T47D (cell line): ENCODE results near the gene PHLPP2.
A peak's percentile ranks its signal among the peaks of the same experiment; 100 is the strongest.

Experiments used
- DNase-seq, 2 experiments: peaks; one replicate each; pipeline versions ENCODE4 v3.0.0 to v3.0.0-alpha.2; 2011 to 2012; ENCODE audit warnings: low read depth in 1 of 2, low spot score in 1 of 2
- JUND ChIP-seq: IDR thresholded peaks from 2 replicates; pipeline ENCODE4 v1.6.1; 2012; ENCODE audit warnings: low read depth
- in situ Hi-C: cut with HindIII; loops from 2 replicates; pipeline ENCODE4 v1.10.0; 2016; ENCODE audit warnings: low sequenced_read_pairs, low pct_unique_long_range_greater_than_20kb

The PHLPP2 gene

GRCh38 chr16:71672803-71673581, 51.5 kb downstream of the PHLPP2 start:
- in situ Hi-C loops = no loop called here
- no peak for TF ChIP-seq JUND
- no peak for DNase-seq

- in situ Hi-C loops = no loop called here
- no peak for DNase-seq
- no peak for TF ChIP-seq JUND
Measured at GRCh38 chr16:71672125-71672524, 52.4 kb downstream of the PHLPP2 start.

- DNase-seq = no peak
- TF ChIP-seq JUND = no peak
- in situ Hi-C loops = no loop called here
Measured at GRCh38 chr16:71671165-71671564, 53.3 kb downstream of the PHLPP2 start.

GRCh38 chr16:71670537-71670936, 54.0 kb downstream of the PHLPP2 start:
- DNase-seq = no peak
- no peak for TF ChIP-seq JUND
- in situ Hi-C loops = no loop called here

- no peak for TF ChIP-seq JUND
- in situ Hi-C loops = no loop called here
- DNase-seq = peak; percentile 13 to 43
Measured at GRCh38 chr16:71669926-71670536, 54.5 kb downstream of the PHLPP2 start.

- TF ChIP-seq JUND = no peak
- DNase-seq = no peak
- in situ Hi-C loops = no loop called here
Measured at GRCh38 chr16:71666928-71667707, 57.4 kb downstream of the PHLPP2 start.

GRCh38 chr16:71666264-71666663, 58.2 kb downstream of the PHLPP2 start:
- TF ChIP-seq JUND = no peak
- DNase-seq = no peak
- in situ Hi-C loops = no loop called here

- in situ Hi-C loops = no loop called here
- DNase-seq = no peak
- TF ChIP-seq JUND = no peak
Measured at GRCh38 chr16:71659471-71659870, 65.0 kb downstream of the PHLPP2 start.

GRCh38 chr16:71658771-71659170, 65.7 kb downstream of the PHLPP2 start:
- no peak for TF ChIP-seq JUND
- DNase-seq = no peak
- in situ Hi-C loops = no loop called here

GRCh38 chr16:71649704-71650103, 74.8 kb downstream of the PHLPP2 start:
- DNase-seq = no peak
- in situ Hi-C loops = no loop called here
- no peak for TF ChIP-seq JUND

- peak in 1 of 2 experiments; percentile 46 for DNase-seq
- TF ChIP-seq JUND = no peak
- in situ Hi-C loops = no loop called here
Measured at GRCh38 chr16:71648921-71649320, 75.6 kb downstream of the PHLPP2 start.

- in situ Hi-C loops = no loop called here
Measured at GRCh38 chr16:71648162-71648561, 76.3 kb downstream of the PHLPP2 start.

GRCh38 chr16:71647391-71647790, 77.1 kb downstream of the PHLPP2 start:
- in situ Hi-C loops = no loop called here
- TF ChIP-seq JUND = no peak
- no peak for DNase-seq

More at GRCh38 chr16:71648162-71648561, 76.3 kb downstream of the PHLPP2 start:
- no peak for TF ChIP-seq JUND
- DNase-seq = no peak
